Epithelial cell of esophagus (primary cell): Measurements from ENCODE around the gene ABHD12.
"Not testable (repeated sequence)": the region's sequence is repeated elsewhere in the genome, so short reads cannot be mapped to it uniquely, and the experiment has no call there.

Experiments
- DNase-seq: peaks from one replicate; pipeline ENCODE4 v3.0.0; 2010; ENCODE audit warnings: low read depth
- H3K4me3 ChIP-seq: 2 replicates; pipeline ENCODE4 v1.5.1; 2011; ENCODE audit warnings: mild to moderate bottlenecking, low read length, control low read depth
- TF ChIP-seq, protein P1 (sequence below): IDR thresholded peaks from 2 replicates; pipeline ENCODE4 v1.5.1; 2011; ENCODE audit warnings: low read depth, mild to moderate bottlenecking, low read length, control low read depth, inconsistent platforms; ENCODE audit not compliant: insufficient read depth; ENCODE audit errors: missing control alignments

ABHD12 gene

DNA sequence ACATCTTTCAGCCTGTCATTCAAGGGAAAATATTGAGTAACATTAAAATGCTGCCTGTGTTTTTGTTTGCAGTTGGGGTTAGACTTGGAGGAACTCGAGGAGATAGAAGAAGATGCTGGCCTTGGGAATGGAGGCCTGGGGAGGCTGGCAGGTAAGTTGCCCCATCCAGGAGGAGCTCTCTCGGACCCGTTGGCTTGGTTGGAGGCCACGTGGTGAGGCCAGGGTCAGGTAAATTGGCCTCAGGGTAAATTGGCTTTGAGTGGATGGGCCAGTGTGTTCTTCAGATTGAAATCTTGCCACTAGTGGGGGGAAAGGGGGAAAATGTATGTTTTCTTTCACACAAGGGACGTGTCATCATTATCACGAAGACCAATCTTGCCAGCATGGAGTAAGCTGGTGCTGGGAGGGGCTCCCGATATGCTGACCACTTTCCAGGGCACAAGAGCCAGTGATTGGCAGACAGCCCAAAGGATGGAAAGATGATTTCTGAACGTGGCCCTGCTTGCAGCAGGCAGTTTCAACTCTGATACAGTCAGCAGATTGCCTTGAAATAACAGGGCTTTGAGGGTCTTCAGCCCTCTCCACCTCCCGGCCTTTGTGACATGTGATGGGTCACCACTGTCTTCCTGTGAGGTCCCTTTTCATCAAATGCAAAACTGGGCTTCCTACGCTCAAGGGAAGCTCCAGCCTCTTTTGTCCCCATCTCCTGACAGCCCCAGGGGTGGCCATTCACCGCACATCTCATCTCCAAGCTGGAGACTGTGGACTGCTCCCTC is 121.4 kb downstream of the ABHD12 start:
- H3K4me3 ChIP-seq: no peak overlapping the region
- TF ChIP-seq, protein P1, sequence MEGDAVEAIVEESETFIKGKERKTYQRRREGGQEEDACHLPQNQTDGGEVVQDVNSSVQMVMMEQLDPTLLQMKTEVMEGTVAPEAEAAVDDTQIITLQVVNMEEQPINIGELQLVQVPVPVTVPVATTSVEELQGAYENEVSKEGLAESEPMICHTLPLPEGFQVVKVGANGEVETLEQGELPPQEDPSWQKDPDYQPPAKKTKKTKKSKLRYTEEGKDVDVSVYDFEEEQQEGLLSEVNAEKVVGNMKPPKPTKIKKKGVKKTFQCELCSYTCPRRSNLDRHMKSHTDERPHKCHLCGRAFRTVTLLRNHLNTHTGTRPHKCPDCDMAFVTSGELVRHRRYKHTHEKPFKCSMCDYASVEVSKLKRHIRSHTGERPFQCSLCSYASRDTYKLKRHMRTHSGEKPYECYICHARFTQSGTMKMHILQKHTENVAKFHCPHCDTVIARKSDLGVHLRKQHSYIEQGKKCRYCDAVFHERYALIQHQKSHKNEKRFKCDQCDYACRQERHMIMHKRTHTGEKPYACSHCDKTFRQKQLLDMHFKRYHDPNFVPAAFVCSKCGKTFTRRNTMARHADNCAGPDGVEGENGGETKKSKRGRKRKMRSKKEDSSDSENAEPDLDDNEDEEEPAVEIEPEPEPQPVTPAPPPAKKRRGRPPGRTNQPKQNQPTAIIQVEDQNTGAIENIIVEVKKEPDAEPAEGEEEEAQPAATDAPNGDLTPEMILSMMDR: no peak
- no peak for DNase-seq

DNA sequence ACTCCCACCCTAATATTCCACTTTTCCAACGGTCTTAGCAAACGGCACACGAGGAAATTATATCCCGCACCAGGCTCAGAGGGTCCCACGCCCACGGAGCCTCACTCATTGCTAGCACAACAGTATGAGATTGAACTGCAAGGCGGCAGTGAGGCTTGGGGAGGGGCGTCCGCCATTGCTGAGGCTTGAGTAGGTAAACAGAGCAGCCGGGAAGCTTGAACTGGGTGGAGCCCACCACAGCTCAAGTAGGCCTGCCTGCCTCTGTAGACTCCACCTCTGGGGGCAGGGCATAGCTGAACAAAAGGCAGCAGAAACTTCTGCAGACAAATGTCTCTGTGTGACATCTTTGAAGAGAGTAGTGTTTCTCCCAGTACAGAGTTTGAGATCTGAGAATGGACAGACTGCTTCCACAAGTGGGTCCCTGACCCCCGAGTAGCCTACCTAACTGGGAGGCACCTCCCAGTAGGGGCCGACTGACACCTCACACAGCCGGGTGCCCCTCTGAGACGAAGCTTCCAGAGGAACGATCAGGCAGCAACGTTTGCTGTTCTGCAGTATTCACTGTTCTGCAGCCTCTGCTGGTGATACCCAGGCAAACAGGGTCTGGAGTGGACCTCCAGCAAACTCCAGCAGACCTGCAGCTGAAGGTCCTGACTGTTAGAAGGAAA is 129.7 kb downstream of the ABHD12 start:
- H3K4me3 ChIP-seq, DNase-seq: not testable (repeated sequence)

DNA sequence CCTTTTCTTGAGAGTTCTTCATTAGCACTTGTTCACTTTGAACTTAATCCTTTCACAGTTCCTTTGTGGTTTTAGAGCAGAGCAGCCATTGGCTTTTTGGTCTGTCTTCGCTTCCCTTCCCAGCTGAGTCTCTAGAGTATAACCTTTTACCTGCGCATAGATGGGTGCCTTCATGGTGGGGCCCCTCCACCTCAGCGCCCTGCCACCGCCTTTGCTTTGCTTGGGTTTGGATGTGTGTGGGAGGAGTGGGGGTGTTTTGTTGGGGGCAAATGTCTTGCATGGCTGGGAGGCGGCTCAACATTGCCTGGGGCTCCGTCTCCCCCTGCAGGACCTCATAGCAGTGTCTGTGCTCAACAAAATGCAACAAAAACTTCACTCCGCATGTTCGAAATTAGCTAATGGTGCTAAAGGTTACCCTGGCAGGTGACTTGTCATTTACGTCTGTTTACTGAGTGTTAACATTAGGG is 130.8 kb downstream of the ABHD12 start:
- no peak for DNase-seq
- TF ChIP-seq, protein P1: no peak
- H3K4me3 ChIP-seq: no peak overlapping the region

DNA sequence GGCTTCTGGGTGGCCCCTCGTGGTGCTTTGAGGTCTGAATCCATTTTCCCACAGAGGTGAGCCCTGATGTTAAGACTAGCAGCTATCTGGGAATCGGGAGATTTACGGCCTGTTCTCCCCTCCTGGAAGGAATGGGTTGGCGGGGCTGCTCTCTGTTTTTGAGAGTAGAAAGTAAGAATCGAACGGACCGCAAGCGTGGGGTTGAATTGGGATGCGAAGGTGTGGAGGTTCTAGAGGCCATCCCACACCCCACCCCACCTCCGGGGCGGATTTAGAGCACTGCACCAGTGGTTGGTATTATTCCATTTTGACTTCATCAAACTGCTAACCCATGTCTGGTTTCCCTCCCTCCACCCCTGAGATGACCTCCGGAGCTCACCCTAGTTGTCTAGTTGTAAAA is 131.3 kb downstream of the ABHD12 start:
- TF ChIP-seq, protein P1: no peak
- no peak for DNase-seq
- no peak overlapping the region for H3K4me3 ChIP-seq

DNA sequence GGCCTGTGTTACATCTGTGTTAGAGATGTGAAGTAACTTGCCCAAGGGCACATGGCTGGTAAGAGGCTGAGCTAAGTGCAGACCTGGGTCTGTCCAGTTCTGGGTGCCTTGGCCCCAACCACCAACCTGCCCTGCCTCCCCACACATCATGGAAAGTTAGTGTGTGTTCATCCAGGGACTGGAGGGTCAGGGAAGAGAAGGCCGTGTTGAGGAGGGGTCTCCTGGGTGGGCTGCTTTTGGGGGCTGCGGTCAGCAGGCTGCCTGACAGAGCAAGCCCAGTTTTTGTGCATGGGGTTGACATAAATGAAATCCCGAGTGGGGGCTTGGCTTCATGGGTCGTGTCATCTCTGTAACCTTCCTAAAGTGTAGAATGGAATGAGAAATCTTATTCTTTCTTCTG is 131.8 kb downstream of the ABHD12 start:
- DNase-seq: no peak
- H3K4me3 ChIP-seq: no peak overlapping the region
- TF ChIP-seq, protein P1: no peak

DNA sequence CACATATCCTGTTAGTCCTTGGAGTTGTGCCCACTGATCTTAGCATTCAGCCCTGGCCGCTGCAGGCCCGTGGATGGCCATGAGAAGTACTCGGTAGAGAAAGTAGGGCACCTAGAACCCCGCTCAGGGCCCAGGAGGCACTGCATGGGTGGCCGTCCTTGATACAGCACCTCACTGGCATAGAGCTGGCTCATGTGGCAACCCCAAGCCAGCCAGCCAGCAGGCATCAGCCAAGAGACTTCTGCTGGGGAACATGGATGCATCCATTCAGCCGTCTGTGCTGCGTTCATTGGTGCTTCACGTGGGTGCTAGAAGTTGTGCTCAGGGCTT is 132.2 kb downstream of the ABHD12 start:
- DNase-seq: no peak
- TF ChIP-seq, protein P1: no peak
- no peak overlapping the region for H3K4me3 ChIP-seq

DNA sequence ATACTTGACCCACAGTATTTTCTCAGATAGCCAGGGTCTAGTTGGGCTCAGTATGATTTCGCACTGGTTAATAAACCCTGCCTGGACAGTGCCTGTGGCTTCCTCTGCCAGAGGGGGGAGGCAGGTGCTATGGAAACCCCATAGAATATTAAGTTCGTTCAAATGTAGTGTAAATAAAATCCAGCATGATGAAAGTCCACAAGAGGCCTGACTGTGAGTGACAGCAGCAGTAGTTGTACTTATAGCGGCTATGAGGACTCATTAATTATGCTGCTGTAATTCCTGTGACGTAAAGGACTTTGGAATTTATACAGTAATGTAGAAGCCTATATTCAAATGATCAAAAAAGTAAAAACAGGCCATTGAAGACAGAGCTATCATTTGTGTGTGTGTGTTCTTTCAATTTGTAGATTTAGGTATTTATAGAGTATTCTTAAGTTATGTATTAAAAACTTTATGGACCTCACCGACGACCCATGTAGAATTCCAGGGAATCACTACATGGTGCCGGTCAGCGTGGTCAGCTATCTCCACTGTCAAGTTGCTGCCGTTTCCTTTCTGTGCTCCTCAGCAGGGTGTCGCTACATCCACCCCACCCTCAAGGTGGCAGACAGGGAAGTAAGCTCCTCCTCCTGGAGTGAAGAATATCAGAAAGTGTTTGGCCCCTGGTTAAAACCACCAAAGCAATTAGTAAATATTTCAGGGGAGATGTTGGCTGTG is 132.7 kb downstream of the ABHD12 start:
- no peak overlapping the region for H3K4me3 ChIP-seq
- DNase-seq: no peak
- TF ChIP-seq, protein P1: no peak
